HT1080 (cell line): ENCODE results near the gene LSM4. TPM values are rescaled to one million over a fixed set of nuclear protein-coding genes. Genes with fewer than 3 reads are reported as not detected.

Source experiments
- small RNA-seq: library from RNA; depleted of rRNA; stranded (forward); fragments of <200 nt; gene quantifications from one replicate; pipeline ENCODE3, GENCODE V24; 2014
- total RNA-seq: library from RNA; depleted of rRNA; stranded (reverse); fragments of >200 nt; shearing (Covaris generic); gene quantifications from 2 replicates; pipeline ENCODE4 v1.2.3, GENCODE V29; 2014; rRNA removed

Gene LSM4
- total RNA-seq, 1 experiment from 2014 or later, result 456 TPM

Small RNAs within 50 kb of the gene (small RNA-seq; reads per million reads assigned to genes)
- gene MIR3188, result not detected
- gene RN7SL513P, result not detected
- gene RPL39P38, result not detected

Other genes starting within 250 kb of the LSM4 start
- 0.13 and 1.0 TPM in 2 replicates for gene IL12RB1, start 236.1 kb downstream of the LSM4 start, total RNA-seq
- gene MAST3, start 225.3 kb downstream of the LSM4 start, total RNA-seq, result 1.4 and 2.3 TPM in 2 replicates
- gene PIK3R2, start 169.9 kb downstream of the LSM4 start, total RNA-seq, result 17.5 and 21.1 TPM in 2 replicates
- 1.5 and 2.3 TPM in 2 replicates for gene IFI30, start 149.3 kb downstream of the LSM4 start, total RNA-seq
- 17.0 and 23.4 TPM in 2 replicates for gene MPV17L2, start 129.9 kb downstream of the LSM4 start, total RNA-seq
- 1.3 and 2.4 TPM in 2 replicates for gene RAB3A, start 119.0 kb downstream of the LSM4 start, total RNA-seq
- gene PDE4C, start 96.6 kb downstream of the LSM4 start, total RNA-seq, result 0.13 TPM in 1 of 2 replicates, not detected in the other
- not detected in 2 replicates for gene IQCN, start 48.6 kb downstream of the LSM4 start, total RNA-seq
- 55.4 and 64.5 TPM in 2 replicates for gene JUND, start 41.5 kb downstream of the LSM4 start, total RNA-seq
- gene PGPEP1, start 17.5 kb upstream of the LSM4 start, total RNA-seq, result 9.1 and 20.9 TPM in 2 replicates
- 97.3 and 120 TPM in 2 replicates for gene GDF15, start 63.1 kb upstream of the LSM4 start, total RNA-seq
- not detected in 2 replicates for gene LRRC25, start 74.5 kb upstream of the LSM4 start, total RNA-seq
- 108 and 118 TPM in 2 replicates for gene SSBP4, start 96.3 kb upstream of the LSM4 start, total RNA-seq
- 1.3 and 2.1 TPM in 2 replicates for gene ISYNA1, start 115.1 kb upstream of the LSM4 start, total RNA-seq
- gene ELL, start 199.0 kb upstream of the LSM4 start, total RNA-seq, result 13.1 and 14.6 TPM in 2 replicates
- gene FKBP8, start 220.5 kb upstream of the LSM4 start, total RNA-seq, result 124 and 135 TPM in 2 replicates
- 163 and 195 TPM in 2 replicates for gene KXD1, start 234.8 kb upstream of the LSM4 start, total RNA-seq
- gene UBA52, start 248.8 kb upstream of the LSM4 start, total RNA-seq, result 1,475 and 1,684 TPM in 2 replicates